Caki2 (cell line): Measurements from ENCODE around the gene EGLN2. TPM values are rescaled to one million over a fixed set of nuclear protein-coding genes. Genes with fewer than 3 reads are reported as not detected.
A peak's percentile ranks its signal among the peaks of the same experiment; 100 is the strongest.

Experiments
- DNase-seq: peaks from one replicate; pipeline ENCODE4 v3.0.0-alpha.2; 2015; ENCODE audit warnings: low read depth
- in situ Hi-C: cut with HindIII; loops from 2 replicates; pipeline ENCODE4 v1.10.0; 2016; ENCODE audit warnings: low sequenced_read_pairs, low pct_unique_long_range_greater_than_20kb, mixed read lengths
- total RNA-seq: library from RNA; depleted of rRNA; stranded (reverse); fragments of >200 nt; shearing (Covaris generic); gene quantifications from 2 replicates; pipeline ENCODE4 v1.2.3, GENCODE V29; 2014; ENCODE audit warnings: low replicate concordance

The EGLN2 gene
- total RNA-seq, 1 experiment from 2014 or later: 138 TPM

GRCh38 chr19:40797963-40798682 lies 868 bp upstream of the EGLN2 start:
- in situ Hi-C loops: no loop called here
- peak; percentile 85 for DNase-seq

GRCh38 chr19:40799558-40800338 lies 757 bp downstream of the EGLN2 start:
- in situ Hi-C loops: no loop called here
- DNase-seq: no peak

- in situ Hi-C loops: no loop called here
Observed at GRCh38 chr19:40800339-40800996, 1.5 kb downstream of the EGLN2 start.

GRCh38 chr19:40800997-40801377 lies 2.0 kb downstream of the EGLN2 start:
- in situ Hi-C loops: no loop called here
- DNase-seq: no peak

More at GRCh38 chr19:40800339-40800996, 1.5 kb downstream of the EGLN2 start:
- no peak for DNase-seq

GRCh38 chr19:40801426-40802299 lies 2.7 kb downstream of the EGLN2 start:
- no peak for DNase-seq
- in situ Hi-C loops: no loop called here

- DNase-seq: no peak
- in situ Hi-C loops: no loop called here
Observed at GRCh38 chr19:40802300-40803169, 3.5 kb downstream of the EGLN2 start.

- in situ Hi-C loops: no loop called here
- DNase-seq: no peak
Observed at GRCh38 chr19:40803170-40803856, 4.3 kb downstream of the EGLN2 start.

GRCh38 chr19:40803857-40804782 lies 5.1 kb downstream of the EGLN2 start:
- in situ Hi-C loops: no loop called here
- DNase-seq: no peak

GRCh38 chr19:40804783-40805242 lies 5.8 kb downstream of the EGLN2 start:
- in situ Hi-C loops: no loop called here
- no peak for DNase-seq

- DNase-seq: no peak
- in situ Hi-C loops: no loop called here
Observed at GRCh38 chr19:40805258-40805868, 6.4 kb downstream of the EGLN2 start.

- in situ Hi-C loops: no loop called here
- peak; percentile 67 for DNase-seq
Observed at GRCh38 chr19:40806423-40807146, 7.6 kb downstream of the EGLN2 start.

- peak; percentile 52 for DNase-seq
- in situ Hi-C loops: no loop called here
Observed at GRCh38 chr19:40807147-40808020, 8.4 kb downstream of the EGLN2 start.

- DNase-seq: no peak
- in situ Hi-C loops: no loop called here
Observed at GRCh38 chr19:40808021-40808325, 9.0 kb downstream of the EGLN2 start.

- DNase-seq: no peak
- in situ Hi-C loops: no loop called here
Observed at GRCh38 chr19:40808497-40808896, 9.5 kb downstream of the EGLN2 start.
